ENCODE measurements around the gene OR51I1.

Gene OR51I1

GRCh38 chr11:5441414-5441813, at the start of gene OR51I1:
TSS of gene OR51I1 (minus strand) at chr11:5441514. CDS start at chr11:5441514, 0 bp downstream.
- no peak for DNase-seq (ENCODE audit: low read depth in 3 of 3)

- no peak for DNase-seq (ENCODE audit: low read depth in 3 of 3)
These were observed 48.5 kb upstream of the OR51I1 start for GRCh38 chr11:5489576-5490357.

- DNase-seq (ENCODE audit: low read depth in 3 of 3), result no peak
These were observed 47.6 kb upstream of the OR51I1 start for GRCh38 chr11:5488798-5489399.

GRCh38 chr11:5488385-5488784, 47.1 kb upstream of the OR51I1 start, which contains the start of gene OR52D1:
TSS of gene OR52D1 (plus strand) at chr11:5488685. CDS start at chr11:5488707, 22 bp downstream.
- DNase-seq (ENCODE audit: low read depth in 3 of 3), result no peak

- DNase-seq (ENCODE audit: low read depth in 3 of 3), result no peak
These were observed 45.1 kb upstream of the OR51I1 start for GRCh38 chr11:5486421-5486820.

- no peak for DNase-seq (ENCODE audit: low read depth in 3 of 3)
These were observed 44.7 kb upstream of the OR51I1 start for GRCh38 chr11:5486003-5486402.

GRCh38 chr11:5476186-5476819, 35.0 kb upstream of the OR51I1 start:
- DNase-seq (ENCODE audit: low read depth in 3 of 3), result peak in 1 of 3 experiments; percentile 9

- DNase-seq (ENCODE audit: low read depth in 3 of 3), result no peak
These were observed 32.6 kb upstream of the OR51I1 start for GRCh38 chr11:5473921-5474320.

- no peak for DNase-seq (ENCODE audit: low read depth in 3 of 3)
These were observed 26.2 kb upstream of the OR51I1 start for GRCh38 chr11:5467527-5467926.

GRCh38 chr11:5460983-5461621, 19.8 kb upstream of the OR51I1 start:
- no peak for DNase-seq (ENCODE audit: low read depth in 3 of 3)

GRCh38 chr11:5449432-5449831, 8.1 kb upstream of the OR51I1 start:
- DNase-seq (ENCODE audit: low read depth in 3 of 3), result no peak

GRCh38 chr11:5449023-5449422, 7.7 kb upstream of the OR51I1 start, which contains the start of gene OR51I2:
TSS of gene OR51I2 (plus strand) at chr11:5449323. CDS start at chr11:5453489, 4,166 bp downstream.
- no peak for DNase-seq (ENCODE audit: low read depth in 3 of 3)

GRCh38 chr11:5443835-5444393, 2.6 kb upstream of the OR51I1 start:
- no peak for DNase-seq (ENCODE audit: low read depth in 3 of 3)

- DNase-seq (ENCODE audit: low read depth in 3 of 3), result no peak
These were observed 18.2 kb downstream of the OR51I1 start for GRCh38 chr11:5423131-5423530.

- no peak for DNase-seq (ENCODE audit: low read depth in 3 of 3)
These were observed 19.5 kb downstream of the OR51I1 start, which contains the start of gene OR51Q1 for GRCh38 chr11:5421811-5422210. TSS of gene OR51Q1 (plus strand) at chr11:5422111. CDS start at chr11:5422201, 90 bp downstream.

- DNase-seq (ENCODE audit: low read depth in 3 of 3), result no peak
These were observed 20.3 kb downstream of the OR51I1 start for GRCh38 chr11:5420993-5421392.

- DNase-seq (ENCODE audit: low read depth in 3 of 3), result no peak
These were observed 36.1 kb downstream of the OR51I1 start for GRCh38 chr11:5405173-5405572.

- DNase-seq (ENCODE audit: low read depth in 3 of 3), result no peak
These were observed 42.4 kb downstream of the OR51I1 start for GRCh38 chr11:5398936-5399335.

GRCh38 chr11:5394091-5394490, 47.2 kb downstream of the OR51I1 start:
- DNase-seq (ENCODE audit: low read depth in 3 of 3), result no peak
